ENCODE results near the gene CUBN. TPM values are rescaled to one million over a fixed set of nuclear protein-coding genes. Genes with fewer than 3 reads are reported as not detected.

CUBN gene
- total RNA-seq, 1 experiment from 2014 or later, result 1.3 TPM

- Histone ChIP-seq H3K27me3 (ENCODE audit: control insufficient read depth, insufficient read depth, low read length) (no peaks in the 10 kb centered on the region), H3K4me3 (ENCODE audit: low read depth in 2 of 2, low read length in 2 of 2) (no peak overlapping the region), H3K4me1 (ENCODE audit: control insufficient read depth, insufficient read depth, low read length) (peaks cover 21% of the 10 kb centered on the region), H3K27ac (ENCODE audit: low read length) (peak overlapping the region; percentile 92), H3K36me3 (ENCODE audit: control insufficient read depth, insufficient read depth, low read length) (no peaks in the 10 kb centered on the region), H3K9me3 (ENCODE audit: control insufficient read depth, insufficient read depth, low read depth, low read length) (no peaks in the 10 kb centered on the region)
- intact Hi-C loops (cut with micrococcal nuclease; ENCODE audit: unreplicated experiment), result no loop called here
- 0 out of 2 replicates have a peak, but pooled peaks have one; percentile 62 for ATAC-seq
- CTCF ChIA-PET, result interaction anchor here (0.7 kb wide), 1 partner anchor 312 kb away, joined by 3 read pairs; no protein-coding TSS in a partner anchor
- BruUV-seq (replicated peaks), result no TSS peak
- in situ Hi-C loops (cut with HindIII; ENCODE audit: low pct_unique_long_range_greater_than_20kb, low sequenced_read_pairs), result no loop called here
- POLR2A ChIA-PET, result no interaction called here
- no peak for DNase-seq (ENCODE audit: low read depth, low spot score)
- TF ChIP-seq CTCF (IDR thresholded peaks at IDR 0.05) (no peak), SIN3A (IDR thresholded peaks at IDR 0.05; ENCODE audit: borderline replicate concordance, insufficient read depth, low read depth, low read length) (no peak), TCF7L2 (IDR thresholded peaks at IDR 0.05; ENCODE audit: low read depth, low read length) (no peak), POLR2AphosphoS5 (IDR thresholded peaks at IDR 0.05; ENCODE audit: low read depth, low read length) (no peak), REST (IDR thresholded peaks at IDR 0.05; ENCODE audit: insufficient read depth in 1 of 2, low read depth in 2 of 2, low read length in 1 of 2) (no peak)
Observed at GRCh38 chr10:16944402-16944801, 185.2 kb downstream of the CUBN start.

- no peaks in the 10 kb centered on the region for H3K27me3 ChIP-seq (ENCODE audit: control insufficient read depth, insufficient read depth, low read length)
- peak overlapping the region; percentile 92 for H3K27ac ChIP-seq (ENCODE audit: low read length)
- H3K9me3 ChIP-seq (ENCODE audit: control insufficient read depth, insufficient read depth, low read depth, low read length), result no peaks in the 10 kb centered on the region; the same call in 1 of the 2 replicates
- DNase-seq (ENCODE audit: low read depth, low spot score), result no peak
- peaks cover 21% of the 10 kb centered on the region for H3K4me1 ChIP-seq (ENCODE audit: control insufficient read depth, insufficient read depth, low read length)
- in situ Hi-C loops (cut with HindIII; ENCODE audit: low pct_unique_long_range_greater_than_20kb, low sequenced_read_pairs), result no loop called here
- BruUV-seq (replicated peaks), result no TSS peak
- CTCF ChIA-PET, result no interaction called here
- H3K36me3 ChIP-seq (ENCODE audit: control insufficient read depth, insufficient read depth, low read length), result no peaks in the 10 kb centered on the region
- intact Hi-C loops (cut with micrococcal nuclease; ENCODE audit: unreplicated experiment), result no loop called here
- POLR2A ChIA-PET, result no interaction called here
- peak; percentile 82 for ATAC-seq
- TF ChIP-seq CTCF (IDR thresholded peaks at IDR 0.05), result peak; percentile 12; the same call in 1 of the 2 replicates
- no peak for TF ChIP-seq SIN3A (IDR thresholded peaks at IDR 0.05; ENCODE audit: borderline replicate concordance, insufficient read depth, low read depth, low read length)
- no peak overlapping the region for H3K4me3 ChIP-seq (ENCODE audit: low read depth in 2 of 2, low read length in 2 of 2)
Observed at GRCh38 chr10:16943295-16944285, 186.0 kb downstream of the CUBN start.

Data from Panc1 (cell line).